Measurements from ENCODE around the gene WDFY1.
A peak's percentile ranks its signal among the peaks of the same experiment; 100 is the strongest.

Gene WDFY1

GRCh38 chr2:223950448-223951347 is 5.6 kb upstream of the WDFY1 start:
- TF ChIP-seq ZNF239 (tag by site-specific recombination; IDR thresholded peaks at IDR 0.05) = no peak
- TF ChIP-seq SCRT2 (tag by site-specific recombination; IDR thresholded peaks at IDR 0.05) = peak; percentile 51
- no peak for TF ChIP-seq ZNF514 (tag by site-specific recombination; IDR thresholded peaks at IDR 0.05)
- Histone ChIP-seq H3K4me1 (ENCODE audit: control insufficient read depth, insufficient read depth, low read length) (peaks cover 3% of the 10 kb centered on the region; the same call in 1 of the 2 replicates), H3K9me3 (ENCODE audit: control insufficient read depth, insufficient read depth, low read depth, low read length) (no peaks in the 10 kb centered on the region), H3K4me3 (ENCODE audit: low read depth, low read length) (no peak overlapping the region), H3K27ac (ENCODE audit: extremely low read depth, low read depth, low read length) (no peak overlapping the region), H3K36me3 (ENCODE audit: control insufficient read depth in 2 of 2, insufficient read depth in 1 of 2, low read length in 2 of 2) (no peaks in the 10 kb centered on the region)
- ChIA-PET POLR2A (no interaction called here), CTCF (interaction anchor here (0.6 kb wide), 1 partner anchor 21 kb away, joined by 3 read pairs; no protein-coding TSS in a partner anchor)

- Histone ChIP-seq H3K4me3 (ENCODE audit: low read depth, low read length) (no peak overlapping the region), H3K27ac (ENCODE audit: extremely low read depth, low read depth, low read length) (no peak overlapping the region), H3K36me3 (ENCODE audit: control insufficient read depth in 2 of 2, insufficient read depth in 1 of 2, low read length in 2 of 2) (no peaks in the 10 kb centered on the region), H3K4me1 (ENCODE audit: control insufficient read depth, insufficient read depth, low read length) (peaks cover 3% of the 10 kb centered on the region; the same call in 1 of the 2 replicates), H3K9me3 (ENCODE audit: control insufficient read depth, insufficient read depth, low read depth, low read length) (no peaks in the 10 kb centered on the region)
- ChIA-PET POLR2A (no interaction called here), CTCF (interaction anchor here (0.6 kb wide), 1 partner anchor 44 kb away, joined by 4 read pairs; no protein-coding TSS in a partner anchor)
- TF ChIP-seq ZNF549 (tag by site-specific recombination; IDR thresholded peaks at IDR 0.05) (no peak), KLF9 (tag by site-specific recombination; IDR thresholded peaks at IDR 0.05; ENCODE audit: low read depth) (no peak), ZNF571 (tag by site-specific recombination; IDR thresholded peaks at IDR 0.05) (no peak), ZIC2 (tag by site-specific recombination; IDR thresholded peaks at IDR 0.05) (peak; percentile 47)
These were observed 4.2 kb upstream of the WDFY1 start for GRCh38 chr2:223949241-223949840.

GRCh38 chr2:223947711-223948205 is 2.6 kb upstream of the WDFY1 start:
- ChIA-PET CTCF (no interaction called here), POLR2A (no interaction called here)
- Histone ChIP-seq H3K9me3 (ENCODE audit: control insufficient read depth, insufficient read depth, low read depth, low read length) (no peaks in the 10 kb centered on the region), H3K36me3 (ENCODE audit: control insufficient read depth in 2 of 2, insufficient read depth in 1 of 2, low read length in 2 of 2) (no peaks in the 10 kb centered on the region), H3K4me1 (ENCODE audit: control insufficient read depth, insufficient read depth, low read length) (peaks cover 3% of the 10 kb centered on the region; the same call in 1 of the 2 replicates), H3K4me3 (ENCODE audit: low read depth, low read length) (no peak overlapping the region), H3K27ac (ENCODE audit: extremely low read depth, low read depth, low read length) (no peak overlapping the region)
- TF ChIP-seq ZNF341 (tag by site-specific recombination; IDR thresholded peaks at IDR 0.05; ENCODE audit: low read depth) (0 out of 2 replicates have a peak, but pooled peaks have one; percentile 47), ZNF623 (tag by site-specific recombination; IDR thresholded peaks at IDR 0.05) (no peak), ZBTB17 (tag by site-specific recombination; IDR thresholded peaks at IDR 0.05) (peak; percentile 73)

GRCh38 chr2:223945755-223946154 is 620 bp upstream of the WDFY1 start:
- Histone ChIP-seq H3K4me1 (ENCODE audit: control insufficient read depth, insufficient read depth, low read length) (no peaks in the 10 kb centered on the region), H3K36me3 (ENCODE audit: control insufficient read depth in 2 of 2, insufficient read depth in 1 of 2, low read length in 2 of 2) (no peaks in the 10 kb centered on the region), H3K4me3 (ENCODE audit: low read depth, low read length) (no peak overlapping the region), H3K27ac (ENCODE audit: extremely low read depth, low read depth, low read length) (no peak overlapping the region), H3K9me3 (ENCODE audit: control insufficient read depth, insufficient read depth, low read depth, low read length) (no peaks in the 10 kb centered on the region)
- ChIA-PET POLR2A (interaction anchor here (0.9 to 1.1 kb wide), 2 partner anchors 8 to 10 kb away, joined by 3 to 4 read pairs; no protein-coding TSS in a partner anchor), CTCF (interaction anchor here (0.7 to 1.1 kb wide), 2 partner anchors 9 to 13 kb away, joined by 3 to 4 read pairs; no protein-coding TSS in a partner anchor)
- TF ChIP-seq ZNF18 (tag by site-specific recombination; IDR thresholded peaks at IDR 0.05) (no peak), ZNF10 (tag by site-specific recombination; IDR thresholded peaks at IDR 0.05) (no peak), ZNF501 (tag by site-specific recombination; IDR thresholded peaks at IDR 0.05) (no peak), ZNF133 (tag by site-specific recombination; IDR thresholded peaks at IDR 0.05) (no peak), ZNF19 (tag by site-specific recombination; IDR thresholded peaks at IDR 0.05; ENCODE audit: low read depth) (no peak), ZNF747 (tag by site-specific recombination; IDR thresholded peaks at IDR 0.05) (no peak), SETDB1 (IDR thresholded peaks at IDR 0.05; ENCODE audit: insufficient read length, low read length) (no peak), ZNF138 (tag by site-specific recombination; IDR thresholded peaks at IDR 0.05; ENCODE audit: borderline replicate concordance) (no peak), TSHZ1 (tag by site-specific recombination; IDR thresholded peaks at IDR 0.05; ENCODE audit: borderline replicate concordance) (no peak), ZSCAN18 (tag by site-specific recombination; IDR thresholded peaks at IDR 0.05) (no peak)
